ENCODE results near the gene CD72. TPM values are rescaled to one million over a fixed set of nuclear protein-coding genes. Genes with fewer than 3 reads are reported as not detected.
"Not testable (repeated sequence)": the region's sequence is repeated elsewhere in the genome, so short reads cannot be mapped to it uniquely, and the experiment has no call there.

Gene CD72
- total RNA-seq, 1 donor from 2014 or later, result 2.4 TPM

DNA sequence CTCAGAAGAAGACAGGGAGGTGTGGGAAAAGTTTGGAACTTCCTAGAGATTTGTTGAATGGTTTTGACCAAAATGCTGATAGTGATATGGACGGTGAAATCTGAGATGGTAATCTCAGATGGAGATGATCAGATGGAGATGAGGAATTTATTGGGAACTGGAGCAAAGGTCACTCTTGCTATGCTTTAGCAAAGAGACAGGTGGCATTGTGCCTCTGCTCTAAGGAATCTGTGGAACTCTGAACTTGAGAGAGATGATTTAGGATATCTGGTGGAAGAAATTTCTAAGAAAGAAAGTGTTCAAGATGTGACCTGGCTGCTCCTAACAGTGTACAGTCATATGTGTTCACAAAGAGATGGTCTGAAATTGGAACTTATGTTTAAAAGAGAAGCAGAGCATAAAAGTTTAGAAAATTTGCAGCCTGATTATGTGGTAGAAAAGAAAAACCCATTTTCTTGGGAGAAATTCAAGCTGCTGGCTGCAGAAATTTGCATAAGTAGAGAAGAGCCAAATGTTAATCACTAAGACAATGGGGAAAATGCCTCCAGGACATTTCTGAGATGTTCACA, 38.5 kb downstream of the CD72 start:
- not testable (repeated sequence) for H3K27me3 Mint-ChIP-seq (ENCODE audit: unreplicated experiment); H3K4me1 Mint-ChIP-seq (ENCODE audit: unreplicated experiment)
- peaks cover 11% of the 10 kb centered on the region for H3K36me3 Mint-ChIP-seq (ENCODE audit: low read depth, unreplicated experiment)

GRCh38 chr9:35579130-35579529, 39.1 kb downstream of the CD72 start:
- DNase-seq (ENCODE audit: low spot score), result no peak
- no peak overlapping the region for H3K27ac Mint-ChIP-seq (ENCODE audit: unreplicated experiment)
- no peak overlapping the region for H3K4me3 Mint-ChIP-seq (ENCODE audit: unreplicated experiment)

More for the DNA sequence above, 38.5 kb downstream of the CD72 start:
- not testable (repeated sequence) for H3K9me3 Mint-ChIP-seq (ENCODE audit: unreplicated experiment); H3K27ac Mint-ChIP-seq (ENCODE audit: unreplicated experiment); H3K4me3 Mint-ChIP-seq (ENCODE audit: unreplicated experiment); DNase-seq (ENCODE audit: low spot score)

GRCh38 chr9:35577486-35577885, 40.7 kb downstream of the CD72 start:
- no peak for DNase-seq (ENCODE audit: low spot score)
- Mint-ChIP-seq H3K4me3 (ENCODE audit: unreplicated experiment) (no peak overlapping the region), H3K27me3 (ENCODE audit: unreplicated experiment) (no peaks in the 10 kb centered on the region), H3K27ac (ENCODE audit: unreplicated experiment) (no peak overlapping the region), H3K36me3 (ENCODE audit: low read depth, unreplicated experiment) (peaks cover 11% of the 10 kb centered on the region), H3K9me3 (ENCODE audit: unreplicated experiment) (peaks cover 7% of the 10 kb centered on the region), H3K4me1 (ENCODE audit: unreplicated experiment) (no peaks in the 10 kb centered on the region)
- TF ChIP-seq, protein P1, sequence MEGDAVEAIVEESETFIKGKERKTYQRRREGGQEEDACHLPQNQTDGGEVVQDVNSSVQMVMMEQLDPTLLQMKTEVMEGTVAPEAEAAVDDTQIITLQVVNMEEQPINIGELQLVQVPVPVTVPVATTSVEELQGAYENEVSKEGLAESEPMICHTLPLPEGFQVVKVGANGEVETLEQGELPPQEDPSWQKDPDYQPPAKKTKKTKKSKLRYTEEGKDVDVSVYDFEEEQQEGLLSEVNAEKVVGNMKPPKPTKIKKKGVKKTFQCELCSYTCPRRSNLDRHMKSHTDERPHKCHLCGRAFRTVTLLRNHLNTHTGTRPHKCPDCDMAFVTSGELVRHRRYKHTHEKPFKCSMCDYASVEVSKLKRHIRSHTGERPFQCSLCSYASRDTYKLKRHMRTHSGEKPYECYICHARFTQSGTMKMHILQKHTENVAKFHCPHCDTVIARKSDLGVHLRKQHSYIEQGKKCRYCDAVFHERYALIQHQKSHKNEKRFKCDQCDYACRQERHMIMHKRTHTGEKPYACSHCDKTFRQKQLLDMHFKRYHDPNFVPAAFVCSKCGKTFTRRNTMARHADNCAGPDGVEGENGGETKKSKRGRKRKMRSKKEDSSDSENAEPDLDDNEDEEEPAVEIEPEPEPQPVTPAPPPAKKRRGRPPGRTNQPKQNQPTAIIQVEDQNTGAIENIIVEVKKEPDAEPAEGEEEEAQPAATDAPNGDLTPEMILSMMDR (IDR thresholded peaks at IDR 0.05; ENCODE audit: unreplicated experiment), result no peak

More at GRCh38 chr9:35579130-35579529, 39.1 kb downstream of the CD72 start:
- peaks cover 7% of the 10 kb centered on the region for H3K9me3 Mint-ChIP-seq (ENCODE audit: unreplicated experiment)
- H3K36me3 Mint-ChIP-seq (ENCODE audit: low read depth, unreplicated experiment), result peaks cover 11% of the 10 kb centered on the region
- H3K27me3 Mint-ChIP-seq (ENCODE audit: unreplicated experiment), result no peaks in the 10 kb centered on the region
- TF ChIP-seq, protein P1 (IDR thresholded peaks at IDR 0.05; ENCODE audit: unreplicated experiment), result no peak
- no peaks in the 10 kb centered on the region for H3K4me1 Mint-ChIP-seq (ENCODE audit: unreplicated experiment)

DNA sequence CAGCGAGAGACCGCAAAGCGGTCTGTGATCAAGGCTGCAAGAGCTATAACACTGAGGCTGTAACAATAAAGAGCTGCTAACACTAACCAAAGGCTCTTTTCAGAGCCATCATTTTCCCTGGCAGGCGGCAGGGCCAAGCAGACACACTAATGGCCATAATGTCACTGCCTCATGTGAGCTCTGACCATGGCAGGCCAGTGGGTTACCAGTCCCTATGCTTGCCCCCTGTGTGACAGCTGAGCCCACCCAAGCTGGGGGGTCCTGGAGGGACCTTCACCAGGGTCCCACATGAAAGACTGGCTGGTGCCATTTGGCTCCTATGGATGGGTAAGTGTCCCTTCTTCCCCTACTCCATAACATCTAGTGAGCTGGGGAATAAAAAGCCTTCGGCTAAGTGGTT, 42.7 kb downstream of the CD72 start:
- peaks cover 4% of the 10 kb centered on the region for H3K36me3 Mint-ChIP-seq (ENCODE audit: low read depth, unreplicated experiment)
- H3K4me1 Mint-ChIP-seq (ENCODE audit: unreplicated experiment), result peaks cover 7% of the 10 kb centered on the region

GRCh38 chr9:35574578-35575122, 43.6 kb downstream of the CD72 start:
- peaks cover 2% of the 10 kb centered on the region for H3K36me3 Mint-ChIP-seq (ENCODE audit: low read depth, unreplicated experiment)
- no peak overlapping the region for H3K4me3 Mint-ChIP-seq (ENCODE audit: unreplicated experiment)
- no peak overlapping the region for H3K27ac Mint-ChIP-seq (ENCODE audit: unreplicated experiment)
- peaks cover 10% of the 10 kb centered on the region for H3K4me1 Mint-ChIP-seq (ENCODE audit: unreplicated experiment)
- DNase-seq (ENCODE audit: low spot score), result no peak
- H3K9me3 Mint-ChIP-seq (ENCODE audit: unreplicated experiment), result no peaks in the 10 kb centered on the region
- H3K27me3 Mint-ChIP-seq (ENCODE audit: unreplicated experiment), result no peaks in the 10 kb centered on the region
- TF ChIP-seq, protein P1 (IDR thresholded peaks at IDR 0.05; ENCODE audit: unreplicated experiment), result no peak

More for the DNA sequence above, 42.7 kb downstream of the CD72 start:
- Mint-ChIP-seq H3K9me3 (ENCODE audit: unreplicated experiment) (no peaks in the 10 kb centered on the region), H3K27me3 (ENCODE audit: unreplicated experiment) (no peaks in the 10 kb centered on the region), H3K4me3 (ENCODE audit: unreplicated experiment) (no peak overlapping the region), H3K27ac (ENCODE audit: unreplicated experiment) (no peak overlapping the region)
- TF ChIP-seq, protein P1 (IDR thresholded peaks at IDR 0.05; ENCODE audit: unreplicated experiment), result no peak
- no peak for DNase-seq (ENCODE audit: low spot score)

Measured in endothelial cell (in vitro differentiated cells).